Aortic smooth muscle cell (primary cell): ENCODE results near the gene CA11. TPM values are rescaled to one million over a fixed set of nuclear protein-coding genes. Genes with fewer than 3 reads are reported as not detected.

Source experiments
- total RNA-seq: library from RNA; depleted of rRNA; stranded (reverse); fragments of >200 nt; gene quantifications from 2 replicates; pipeline ENCODE4 v1.2.3, GENCODE V29; 2014

Gene CA11
- total RNA-seq, result 0.93 and 1.1 TPM in 2 replicates

DNA sequence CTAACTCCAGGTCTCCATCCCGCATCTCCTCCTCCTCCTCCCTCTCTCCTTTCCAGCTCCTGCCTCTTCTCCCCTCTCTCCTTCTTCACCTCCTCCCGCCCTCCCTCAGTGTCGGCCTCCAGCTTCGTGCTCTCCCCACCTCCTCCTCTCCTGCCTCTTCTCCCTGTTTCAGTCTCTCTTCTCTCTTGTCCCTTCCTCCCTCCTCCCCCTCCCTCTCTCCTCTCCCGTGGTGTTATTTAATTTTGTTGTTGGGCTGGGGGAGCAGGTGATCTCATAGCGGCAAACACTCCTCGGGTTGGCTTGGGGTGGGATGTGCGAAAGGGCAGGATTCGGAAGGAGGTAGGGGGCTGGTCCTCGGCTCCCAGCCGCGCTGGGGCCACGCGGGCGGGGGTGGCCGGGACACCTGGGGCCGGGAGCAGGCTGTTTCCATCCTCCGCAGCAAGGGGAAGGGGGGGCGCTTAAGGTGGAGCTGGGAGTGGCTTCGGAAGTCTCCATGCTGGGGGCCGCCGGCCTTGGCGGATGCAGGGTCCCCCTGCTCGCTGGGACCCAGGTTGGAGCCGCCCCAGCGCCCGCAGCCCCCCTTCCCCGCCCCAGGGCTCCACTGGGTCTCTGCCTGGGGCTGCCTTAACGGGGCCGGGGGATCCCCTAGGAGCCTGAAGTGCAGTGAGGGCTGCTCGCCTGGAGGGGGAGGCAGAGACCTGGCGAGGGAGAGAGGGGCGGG is at the start of gene CA11:
Gene CA11 (minus strand): TSS at position 187 of the 721 bp plus-strand sequence. CDS start 555 bp downstream, outside the sequence.

DNA sequence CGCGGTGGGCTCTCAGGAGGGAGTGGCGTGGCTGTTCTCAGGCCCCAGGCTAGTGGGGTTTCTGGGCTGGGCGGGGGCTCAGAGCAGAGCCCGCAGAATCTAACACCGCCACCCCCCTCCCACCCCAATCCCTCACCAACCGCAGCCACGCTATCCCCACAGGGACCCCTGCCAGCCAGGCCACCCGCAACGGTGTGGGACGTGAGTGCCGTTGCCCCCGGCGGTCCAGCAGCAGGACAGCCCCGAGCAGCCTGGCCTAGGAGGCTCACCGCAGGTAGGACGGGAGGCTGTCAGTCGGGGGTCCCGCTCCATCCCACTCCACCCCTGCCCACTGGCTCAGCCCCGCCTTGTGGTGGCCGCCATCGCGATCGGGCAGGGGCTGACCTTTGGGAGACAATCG is 27.0 kb upstream of the CA11 start, which contains the start of gene NTN5:
Gene NTN5 (minus strand): TSS at position 24 of the 400 bp plus-strand sequence. CDS start 2,031 bp downstream, outside the sequence.

DNA sequence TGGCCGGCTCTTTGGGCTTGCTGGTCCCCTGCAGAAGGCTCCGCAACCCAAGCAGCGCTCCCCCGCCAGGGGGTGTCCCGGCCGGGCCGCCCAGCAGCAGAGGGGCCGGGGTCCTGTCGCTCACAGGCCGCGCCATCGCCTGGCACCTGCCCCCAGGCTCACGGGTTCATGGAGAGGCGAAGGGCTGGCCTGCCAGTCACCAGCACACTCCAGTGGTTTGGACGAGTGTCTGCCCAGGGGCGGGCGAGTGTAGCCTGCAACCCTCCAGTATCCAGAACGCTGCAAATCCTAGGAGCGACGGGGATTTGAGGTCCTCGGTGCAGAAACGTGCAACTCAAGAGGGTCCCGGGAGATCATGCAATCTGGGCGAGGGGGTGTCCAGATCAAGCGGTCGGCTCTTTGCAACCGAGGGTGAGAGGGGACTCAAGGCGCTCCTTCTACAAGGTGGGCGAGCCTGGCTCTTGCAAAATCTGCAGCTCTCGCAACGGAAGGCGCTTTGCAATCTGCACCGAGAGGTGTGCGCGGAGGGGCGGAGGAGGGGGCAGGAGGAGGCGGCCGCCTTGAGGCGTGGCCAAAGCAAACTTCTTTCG is 9.0 kb downstream of the CA11 start, which contains the start of gene DBP:
Gene DBP (minus strand): TSS at position 521 of the 590 bp plus-strand sequence. CDS start 385 bp downstream, at position 136.

GRCh38 chr19:48618916-48619691 is 26.9 kb downstream of the CA11 start, which contains the start of the genes RPL18 and SPHK2:
Gene RPL18 (minus strand): TSS chr19:48619178. CDS start chr19:48619143, 35 bp downstream.
Gene SPHK2 (plus strand): TSS chr19:48619506. CDS start chr19:48620515, 1,009 bp downstream.

GRCh38 chr19:48614436-48615230 is 31.4 kb downstream of the CA11 start, which contains the start of gene FAM83E:
Gene FAM83E (minus strand): TSS chr19:48615076. CDS start chr19:48613372, 1,704 bp downstream.

DNA sequence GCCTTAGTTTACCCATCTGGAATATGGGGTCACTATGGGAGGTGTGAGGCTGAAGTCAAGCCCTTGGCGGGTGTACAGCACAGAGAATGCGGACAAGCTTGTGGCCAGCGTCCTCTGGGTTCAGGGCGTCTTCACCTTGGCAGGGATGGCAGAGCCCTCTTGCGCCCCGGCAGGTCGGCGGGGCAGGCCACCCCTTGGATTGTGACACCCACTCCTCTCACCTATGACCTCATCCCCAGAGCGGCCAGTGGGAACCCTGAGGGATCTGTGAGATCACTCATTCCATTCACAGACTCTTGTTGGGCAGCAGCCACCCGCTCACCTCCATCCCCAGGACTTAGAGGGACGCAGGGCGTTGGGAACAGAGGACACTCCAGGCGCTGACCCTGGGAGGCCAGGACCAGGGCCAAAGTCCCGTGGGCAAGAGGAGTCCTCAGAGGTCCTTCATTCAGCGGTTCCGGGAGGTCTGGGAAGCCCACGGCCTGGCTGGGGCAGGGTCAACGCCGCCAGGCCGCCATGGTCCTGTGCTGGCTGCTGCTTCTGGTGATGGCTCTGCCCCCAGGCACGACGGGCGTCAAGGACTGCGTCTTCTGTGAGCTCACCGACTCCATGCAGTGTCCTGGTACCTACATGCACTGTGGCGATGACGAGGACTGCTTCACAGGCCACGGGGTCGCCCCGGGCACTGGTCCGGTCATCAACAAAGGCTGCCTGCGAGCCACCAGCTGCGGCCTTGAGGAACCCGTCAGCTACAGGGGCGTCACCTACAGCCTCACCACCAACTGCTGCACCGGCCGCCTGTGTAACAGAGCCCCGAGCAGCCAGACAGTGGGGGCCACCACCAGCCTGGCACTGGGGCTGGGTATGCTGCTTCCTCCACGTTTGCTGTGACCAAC is 39.3 kb downstream of the CA11 start, which contains the start of gene SPACA4:
Gene SPACA4 (plus strand): TSS at position 280 of the 896 bp plus-strand sequence. CDS start 237 bp downstream, at position 517.

Other genes with a start within 250 kb of the CA11 start
- gene GRWD1, start 200.2 kb downstream of the CA11 start, total RNA-seq, result 17.2 and 19.7 TPM in 2 replicates
- gene KCNJ14, start 190.6 kb downstream of the CA11 start, total RNA-seq, result 0.25 and 0.26 TPM in 2 replicates
- 33.4 and 42.8 TPM in 2 replicates for gene CYTH2, start 176.8 kb downstream of the CA11 start, total RNA-seq
- gene LMTK3, start 134.4 kb downstream of the CA11 start, total RNA-seq, result under 0.01 TPM in 1 of 2 replicates, not detected in the other
- gene SULT2B1, start 94.0 kb downstream of the CA11 start, total RNA-seq, result not detected in 2 replicates
- not detected in 2 replicates for gene SPACA4, start 39.4 kb downstream of the CA11 start, total RNA-seq
- gene FAM83E, start 31.1 kb downstream of the CA11 start, total RNA-seq, result 0.25 and 1.3 TPM in 2 replicates
- 1,560 and 1,803 TPM in 2 replicates for gene RPL18, start 27.0 kb downstream of the CA11 start, total RNA-seq
- 6.6 and 7.6 TPM in 2 replicates for gene SPHK2, start 26.7 kb downstream of the CA11 start, total RNA-seq
- gene DBP, start 8.8 kb downstream of the CA11 start, total RNA-seq, result 6.7 and 10.6 TPM in 2 replicates
- gene NTN5, start 26.8 kb upstream of the CA11 start, total RNA-seq, result under 0.01 and 0.06 TPM in 2 replicates
- not detected in 2 replicates for gene FUT2, start 49.8 kb upstream of the CA11 start, total RNA-seq
- 0.50 and 0.53 TPM in 2 replicates for gene MAMSTR, start 73.5 kb upstream of the CA11 start, total RNA-seq
- 1.1 and 2.1 TPM in 2 replicates for gene RASIP1, start 94.4 kb upstream of the CA11 start, total RNA-seq
- not detected in 2 replicates for gene IZUMO1, start 100.7 kb upstream of the CA11 start, total RNA-seq
- gene FUT1, start 106.5 kb upstream of the CA11 start, total RNA-seq, result 0.25 and 0.26 TPM in 2 replicates
- gene FGF21, start 109.3 kb upstream of the CA11 start, total RNA-seq, result not detected in 2 replicates
- gene BCAT2, start 164.8 kb upstream of the CA11 start, total RNA-seq, result 25.0 and 27.4 TPM in 2 replicates
- gene HSD17B14, start 190.3 kb upstream of the CA11 start, total RNA-seq, result 1.2 and 4.5 TPM in 2 replicates
- gene PLEKHA4, start 222.4 kb upstream of the CA11 start, total RNA-seq, result 17.2 and 18.3 TPM in 2 replicates
- 57.1 and 97.7 TPM in 2 replicates for gene PPP1R15A, start 226.2 kb upstream of the CA11 start, total RNA-seq